NCI-H2227 treated with DMSO at 0.1 percent for 48 hours (cell line): ENCODE measurements around the gene PIK3R5.

Source experiments
- DNase-seq: peaks from one replicate; lab custom pipeline; 2025; lab: John Stamatoyannopoulos, UW

PIK3R5 gene

DNA sequence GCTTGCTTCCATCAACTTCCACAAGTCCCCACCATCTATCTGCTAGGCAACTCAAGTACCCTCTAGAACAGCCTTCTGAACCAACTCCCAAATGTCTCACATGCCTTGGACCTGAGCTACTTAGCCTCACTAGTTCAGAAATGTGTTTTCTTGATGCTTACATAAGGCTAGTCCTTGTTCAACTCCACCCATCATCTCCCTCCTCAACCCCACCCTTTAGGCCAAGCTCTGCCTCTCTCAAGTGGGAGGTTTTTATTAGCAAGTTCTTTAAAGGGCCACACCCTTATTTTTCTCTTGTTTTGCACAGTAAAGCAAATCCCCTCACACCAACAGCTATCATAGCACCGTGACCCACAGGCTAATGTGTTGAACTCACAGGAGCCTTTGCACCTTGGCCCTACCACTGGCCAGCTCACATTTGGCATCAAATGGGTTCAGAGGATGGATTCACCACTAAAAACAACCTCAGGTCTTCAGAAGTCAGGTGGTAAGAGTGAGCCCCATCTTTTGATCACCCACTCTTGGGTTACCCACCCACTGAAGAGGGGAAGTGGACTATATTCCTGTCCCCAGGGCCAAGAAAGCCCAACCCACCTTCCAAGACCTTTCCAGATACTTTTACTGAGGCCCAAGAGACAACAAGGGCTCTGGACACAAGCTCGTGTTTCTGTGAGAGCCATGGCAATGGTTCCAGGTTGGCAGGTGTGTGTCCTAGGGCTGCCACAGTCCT lies 12.2 kb downstream of the PIK3R5 start:
- no peak for DNase-seq

DNA sequence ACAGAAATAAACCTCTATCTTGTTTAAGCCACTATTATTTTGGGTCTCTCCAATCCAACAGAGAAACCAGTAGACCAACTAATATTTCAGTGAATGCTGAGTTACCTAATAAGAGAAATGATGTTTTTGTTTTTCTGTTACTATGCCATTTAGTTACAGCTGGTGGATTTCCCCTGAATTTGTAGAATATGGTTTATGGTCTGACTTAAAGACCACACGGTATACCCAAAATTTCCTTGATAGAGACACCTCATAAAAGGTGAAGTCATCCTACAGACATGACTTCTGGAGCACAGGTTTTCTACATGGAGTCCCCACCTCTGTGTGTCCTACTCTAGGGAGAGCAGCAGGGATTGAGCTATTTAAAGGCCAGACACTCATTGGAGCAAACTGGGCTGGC lies 13.3 kb downstream of the PIK3R5 start:
- no peak for DNase-seq

DNA sequence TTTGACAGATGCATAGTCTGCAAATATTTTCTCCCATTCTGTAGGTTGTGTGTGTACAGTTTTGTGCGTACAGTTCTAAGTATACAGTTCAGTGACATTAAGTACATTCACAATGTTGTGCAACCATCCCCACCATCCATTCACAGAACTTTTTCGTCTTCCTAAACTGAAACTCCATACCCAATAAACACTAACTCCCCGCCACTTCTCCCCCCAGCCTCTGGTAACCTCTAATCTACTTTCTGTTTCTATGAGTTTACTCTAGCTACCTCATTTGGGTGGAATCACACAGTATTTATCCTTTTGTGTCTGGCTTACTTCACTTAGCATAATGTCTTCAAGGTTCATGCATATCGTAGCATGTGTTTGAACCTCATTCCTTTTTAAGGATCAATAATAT lies 14.3 kb downstream of the PIK3R5 start:
- no peak for DNase-seq

DNA sequence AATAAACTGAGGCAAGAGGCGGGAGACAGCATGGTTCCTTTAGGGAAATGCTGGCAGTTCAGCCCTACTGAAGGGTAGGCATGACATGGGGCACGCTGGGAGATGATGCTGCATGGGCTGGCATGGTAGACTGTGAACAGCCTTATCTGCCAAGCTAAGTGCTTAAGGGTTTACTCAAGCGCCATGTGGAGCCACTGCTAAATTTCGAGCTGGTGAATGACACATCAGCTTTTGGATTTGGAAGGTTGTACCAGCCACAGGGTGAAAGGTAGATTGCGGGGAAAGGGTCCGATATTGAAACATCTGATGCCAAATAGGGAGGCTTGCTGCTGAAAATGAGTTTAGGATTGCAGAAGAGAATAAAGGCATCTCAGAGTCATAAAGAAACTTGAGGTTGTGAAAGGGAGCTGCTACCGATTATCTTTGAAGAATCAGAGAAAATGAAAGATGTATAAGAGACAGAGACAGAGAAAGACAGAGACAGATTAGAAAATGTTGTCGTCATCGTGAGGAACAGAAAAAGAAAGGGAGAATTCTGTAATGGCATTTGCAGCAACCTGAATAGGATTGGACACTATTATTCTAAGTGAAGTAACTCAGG lies 16.3 kb downstream of the PIK3R5 start:
- no peak for DNase-seq

DNA sequence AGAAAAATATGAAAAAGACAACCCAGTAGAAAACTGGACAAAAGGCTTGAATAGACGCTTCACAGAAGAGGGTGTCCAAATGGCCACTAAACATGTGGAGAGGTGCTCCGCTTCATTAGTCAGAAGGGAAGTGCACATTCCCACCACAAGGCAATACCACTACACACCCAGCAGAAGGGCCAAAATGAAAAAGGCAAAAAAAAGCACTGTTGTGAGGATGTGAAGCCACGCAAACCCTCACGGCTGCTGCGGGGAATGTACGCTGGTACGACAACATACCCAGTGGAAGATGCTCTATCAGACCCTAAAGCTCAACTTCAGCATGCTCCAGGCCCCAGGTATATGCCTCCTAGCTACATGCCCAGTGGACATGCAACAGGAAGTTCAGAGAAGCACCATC lies 17.0 kb downstream of the PIK3R5 start:
- no peak for DNase-seq

DNA sequence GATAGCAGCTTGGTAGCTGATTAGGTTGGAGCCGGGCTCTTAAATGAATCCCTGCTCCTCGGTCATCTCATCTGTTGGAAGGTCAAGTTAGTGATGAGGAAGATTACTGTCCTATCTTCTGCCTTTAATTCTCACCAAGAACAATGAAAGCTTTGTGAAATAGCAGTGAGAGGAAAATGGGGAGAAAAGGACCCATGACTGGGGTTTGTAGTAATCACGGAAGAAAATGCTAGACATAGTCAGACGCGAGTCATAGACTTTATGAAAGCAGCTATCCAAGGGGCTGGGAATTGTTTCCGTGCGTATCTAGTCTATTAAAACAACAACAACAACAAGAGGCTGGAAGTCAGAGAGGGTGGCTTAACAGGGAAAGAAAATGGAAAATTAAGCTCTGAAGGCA lies 18.3 kb downstream of the PIK3R5 start:
- DNase-seq = no peak

DNA sequence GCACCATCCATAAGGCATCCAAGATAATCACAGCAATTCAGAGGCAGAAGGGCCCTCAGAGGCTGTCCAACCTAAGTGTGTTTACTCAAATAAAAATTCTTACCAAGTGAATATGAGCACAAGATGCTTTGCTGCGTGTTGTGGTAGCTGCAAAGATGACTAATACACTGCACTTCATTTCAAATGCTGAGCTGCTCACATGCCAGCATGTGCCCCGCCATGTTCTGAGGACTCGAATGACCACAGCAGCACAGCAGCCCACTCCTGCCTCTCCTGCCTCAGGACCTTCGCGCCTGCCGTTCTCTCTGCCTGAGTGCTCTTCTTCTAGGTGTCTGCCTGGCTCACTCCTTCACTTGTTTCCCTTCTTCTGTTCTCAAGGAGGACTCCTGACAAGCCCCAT lies 19.0 kb downstream of the PIK3R5 start:
- DNase-seq = no peak

DNA sequence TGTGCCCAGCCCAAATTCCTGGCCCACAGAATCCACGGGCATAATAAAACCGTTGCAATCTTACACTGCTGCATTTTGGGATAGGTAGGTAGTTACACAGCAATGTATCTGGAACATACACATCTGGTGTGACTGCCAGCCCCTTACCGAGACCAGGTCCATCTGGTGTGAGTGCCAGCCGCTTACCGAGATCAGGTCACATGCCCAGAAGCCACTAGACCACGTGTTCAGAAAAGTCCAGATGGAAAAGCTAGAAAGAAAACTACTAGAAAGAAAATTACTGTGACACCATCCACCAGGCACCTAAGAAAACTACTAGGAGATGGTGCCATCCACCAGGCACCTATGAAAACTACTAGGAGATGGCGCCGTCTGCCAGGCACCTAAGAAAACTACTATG lies 19.4 kb downstream of the PIK3R5 start:
- no peak for DNase-seq

DNA sequence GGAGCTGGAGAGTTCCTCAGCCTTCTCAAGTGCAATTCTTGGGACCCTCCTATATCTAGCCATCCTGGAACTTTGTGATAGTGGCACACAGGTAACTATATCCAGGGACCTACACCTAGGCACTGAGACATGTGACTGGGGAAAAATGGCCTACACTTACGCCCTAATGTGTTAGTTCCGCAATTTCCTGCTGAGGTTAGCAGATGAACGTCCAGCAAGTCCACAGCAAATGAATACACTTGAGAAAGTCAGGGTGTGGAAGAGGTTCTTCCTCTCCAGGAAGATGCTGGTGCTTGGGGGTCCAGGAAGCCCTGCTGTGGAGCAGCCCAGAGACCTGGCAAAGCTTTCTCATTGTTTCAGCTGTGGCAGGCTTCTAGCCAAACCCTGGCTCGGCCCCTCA lies 20.8 kb downstream of the PIK3R5 start:
- no peak for DNase-seq

DNA sequence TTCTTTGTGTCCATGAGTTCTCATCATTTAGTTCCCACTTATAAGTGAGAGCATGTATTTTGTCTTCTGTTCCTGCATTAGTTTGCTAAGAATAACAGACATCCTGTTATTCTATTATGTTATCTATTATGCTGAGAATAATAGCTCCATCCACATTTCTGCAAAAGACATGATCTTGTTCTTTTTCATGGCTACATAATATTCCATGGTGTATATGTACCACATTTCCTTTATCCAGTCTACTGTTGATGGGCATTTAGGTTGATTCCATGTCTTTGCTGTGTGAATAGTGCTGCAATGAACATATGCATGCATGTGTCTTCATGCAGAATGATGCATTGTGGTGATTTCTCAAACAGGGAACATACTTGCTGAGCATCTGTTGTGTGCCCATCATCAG lies 21.4 kb downstream of the PIK3R5 start:
- no peak for DNase-seq

DNA sequence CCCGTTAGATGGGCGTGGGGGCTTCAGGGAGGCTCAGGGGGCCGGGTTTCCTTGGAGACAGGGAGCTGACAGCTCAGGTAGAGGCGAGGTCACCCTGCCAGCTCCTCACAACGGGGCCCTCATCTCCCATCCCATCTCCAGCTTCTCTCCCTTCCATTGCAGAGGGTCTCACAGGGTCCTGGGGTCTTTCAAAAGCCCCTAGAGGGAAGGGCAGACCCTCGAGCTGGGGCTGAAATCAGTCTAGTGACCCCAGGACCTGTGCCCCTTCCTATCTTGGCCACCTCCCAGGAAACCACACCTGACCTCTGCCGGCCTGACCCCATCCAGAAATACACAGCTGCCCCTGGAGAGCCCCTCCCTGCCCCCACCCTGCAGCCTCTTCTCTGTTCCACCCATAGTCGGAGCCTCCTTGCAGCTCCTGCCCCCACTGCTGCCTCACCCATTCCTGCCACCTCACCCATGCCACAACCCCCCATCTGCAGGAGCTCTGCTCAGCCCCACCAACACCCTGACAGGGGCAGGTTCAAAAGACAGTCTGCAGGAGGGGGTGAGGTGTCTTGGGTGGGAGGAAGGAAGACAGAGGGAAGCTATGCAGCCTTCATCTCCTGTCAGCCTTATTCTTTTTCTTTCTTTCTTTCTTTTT lies 23.4 kb downstream of the PIK3R5 start:
- no peak for DNase-seq

DNA sequence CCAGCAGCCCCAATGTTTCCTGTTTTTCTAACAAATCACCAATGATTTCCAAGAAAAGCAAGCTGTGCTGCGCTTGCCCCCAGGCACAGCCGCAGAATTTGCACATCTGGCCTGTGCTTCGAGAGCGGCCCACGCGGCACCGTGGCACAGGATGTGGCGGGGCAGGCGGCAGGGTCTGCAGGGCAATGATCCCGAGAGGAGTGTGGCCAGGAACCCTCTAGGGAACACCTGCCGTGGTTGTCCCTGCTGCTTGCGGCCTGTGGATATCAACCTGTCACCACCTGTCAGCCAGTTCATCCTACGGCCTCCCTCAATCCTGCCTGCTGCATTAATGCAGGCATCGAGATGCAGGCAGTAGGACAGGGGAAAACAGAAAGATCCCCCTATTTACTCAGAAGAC lies 24.0 kb downstream of the PIK3R5 start:
- DNase-seq = no peak

DNA sequence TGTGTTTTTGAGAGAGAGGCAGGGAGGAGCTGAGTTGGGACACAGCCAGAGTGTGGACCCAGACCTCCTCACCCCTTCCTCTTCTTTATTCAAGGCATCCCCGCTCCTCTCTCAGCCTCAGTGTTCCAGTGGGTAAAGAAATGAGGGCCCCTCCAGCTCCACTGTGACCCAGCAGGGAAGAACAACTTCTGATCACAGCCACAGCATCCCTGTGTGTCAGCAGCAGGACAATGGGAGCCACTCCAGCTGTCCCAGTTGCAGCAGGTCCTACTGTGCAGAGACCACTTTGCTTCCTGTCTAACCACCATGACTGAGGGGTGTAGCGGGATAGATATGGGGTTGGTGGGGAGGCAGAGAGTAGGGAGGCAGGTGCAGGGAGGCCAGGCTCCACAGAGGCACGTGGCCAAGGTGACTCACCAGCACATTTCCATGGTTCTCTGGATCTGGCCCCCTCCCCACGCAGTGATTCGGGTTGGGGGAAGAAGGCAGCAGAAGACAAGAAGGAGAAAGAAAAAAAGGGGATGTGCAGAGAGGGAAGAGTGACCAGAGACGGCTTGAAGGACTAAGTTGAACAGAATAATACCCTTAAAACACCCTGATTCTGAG lies 24.5 kb downstream of the PIK3R5 start:
- no peak for DNase-seq

DNA sequence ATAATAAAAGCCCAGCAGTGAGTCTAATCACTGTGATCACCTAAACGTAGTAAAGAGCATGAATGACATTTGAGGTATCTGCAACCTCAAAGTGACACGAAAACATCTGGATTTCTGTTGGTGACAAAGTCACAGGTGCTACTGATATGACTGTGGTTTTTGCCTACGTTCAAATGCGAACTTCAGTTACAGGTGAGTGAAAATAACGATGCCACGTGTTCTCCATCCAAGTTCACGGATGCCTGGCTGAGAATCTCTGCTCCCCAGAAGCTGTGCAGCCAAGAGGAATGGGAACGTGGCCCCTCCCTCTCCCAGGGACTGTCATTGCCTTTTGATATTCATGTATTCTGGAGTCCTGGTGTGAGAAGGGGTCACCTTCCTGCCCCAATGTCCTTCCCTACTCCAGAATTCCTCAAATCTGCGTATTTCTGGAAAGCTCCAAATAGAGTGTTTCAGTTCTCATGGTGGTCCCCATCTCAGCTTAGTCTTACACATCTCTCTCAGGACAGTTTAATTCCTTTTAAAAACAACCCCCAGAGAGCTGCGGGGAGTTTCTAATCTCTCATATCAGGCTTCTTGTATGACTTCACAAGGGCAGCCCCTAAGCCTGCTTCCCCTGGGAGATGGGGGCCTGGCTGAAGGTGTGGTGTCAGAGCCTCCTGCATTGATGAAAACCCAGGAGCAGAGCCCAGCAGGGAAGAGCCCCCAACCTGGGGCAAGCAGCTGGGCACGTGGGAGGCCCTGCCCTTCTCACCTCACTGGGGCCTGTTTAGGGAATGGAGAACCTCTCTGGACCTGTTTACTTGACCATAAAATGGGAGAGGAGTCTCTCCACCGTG lies 25.8 kb downstream of the PIK3R5 start:
- no peak for DNase-seq

DNA sequence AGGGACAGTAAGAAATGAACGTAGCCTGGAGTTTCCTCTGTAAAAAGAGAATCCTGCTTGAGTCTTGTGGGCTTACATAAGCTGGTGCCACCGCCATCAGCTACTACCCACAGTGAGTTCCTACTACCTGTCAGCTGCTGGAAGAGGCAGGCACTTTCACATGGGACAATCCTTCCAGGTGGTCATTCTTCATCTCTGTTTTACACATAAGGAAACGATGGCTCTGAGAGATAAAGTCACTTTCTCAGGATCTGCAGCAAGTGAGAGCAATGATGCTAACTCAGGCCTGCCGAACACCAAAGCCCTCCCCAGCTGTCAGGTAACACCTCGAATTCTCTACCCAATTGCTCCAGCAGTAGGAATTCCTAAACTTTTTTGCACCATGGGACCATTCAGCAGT lies 26.6 kb downstream of the PIK3R5 start:
- DNase-seq = no peak

DNA sequence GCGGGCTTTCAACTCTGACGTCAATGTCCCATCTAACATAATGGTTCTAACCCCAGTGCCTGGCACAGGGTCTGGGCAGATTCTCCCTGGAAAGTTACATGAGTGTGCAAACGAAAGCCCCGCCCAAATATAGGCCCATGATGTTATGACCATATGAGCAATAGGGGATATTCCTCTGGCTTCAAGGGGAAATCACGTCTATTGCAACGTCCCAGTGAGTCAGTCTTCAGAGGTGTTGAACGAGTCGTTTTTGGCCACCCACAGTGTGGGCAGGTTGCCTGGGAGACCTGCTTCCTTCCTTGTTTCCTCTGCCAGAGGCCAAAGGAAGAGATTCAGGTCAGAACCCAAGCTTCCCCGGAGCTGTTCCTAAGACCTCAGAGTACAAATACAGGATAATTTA lies 30.3 kb downstream of the PIK3R5 start:
- no peak for DNase-seq

DNA sequence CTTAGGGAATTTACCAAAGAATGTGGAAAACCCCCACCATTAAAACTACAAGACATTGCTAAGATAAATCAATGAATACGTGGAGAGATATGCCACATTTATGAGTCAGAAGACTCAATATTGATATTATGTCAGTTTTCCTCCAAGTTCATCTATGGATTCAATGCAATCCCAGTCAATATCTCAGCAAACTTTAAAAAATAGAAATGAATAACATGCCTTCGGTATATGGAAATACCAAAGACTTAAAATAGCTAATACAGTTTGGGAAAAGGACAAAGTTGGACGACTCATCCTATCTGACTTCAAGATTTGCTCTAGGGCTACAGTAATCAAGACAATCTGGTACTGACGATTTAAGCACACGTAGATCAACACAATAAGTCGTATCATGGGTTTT lies 31.2 kb downstream of the PIK3R5 start:
- no peak for DNase-seq

DNA sequence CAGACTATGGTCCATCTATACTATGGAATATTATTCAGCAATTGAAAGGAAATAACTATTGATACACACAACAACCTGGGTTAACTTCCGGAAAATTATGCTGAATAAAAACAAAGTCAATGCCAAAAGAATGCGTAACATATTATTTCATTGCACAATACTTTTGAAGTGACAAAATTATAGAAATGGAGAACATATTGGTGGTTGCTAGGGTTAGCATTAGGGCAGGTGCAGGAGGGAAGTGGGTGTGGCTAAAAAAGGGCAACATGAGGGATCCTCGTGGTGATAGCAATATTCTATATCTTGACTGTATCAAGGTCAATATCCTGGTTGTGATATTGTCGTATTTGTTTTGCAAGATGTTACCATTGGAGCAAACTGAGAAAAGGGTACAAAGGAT lies 34.9 kb downstream of the PIK3R5 start:
- no peak for DNase-seq

DNA sequence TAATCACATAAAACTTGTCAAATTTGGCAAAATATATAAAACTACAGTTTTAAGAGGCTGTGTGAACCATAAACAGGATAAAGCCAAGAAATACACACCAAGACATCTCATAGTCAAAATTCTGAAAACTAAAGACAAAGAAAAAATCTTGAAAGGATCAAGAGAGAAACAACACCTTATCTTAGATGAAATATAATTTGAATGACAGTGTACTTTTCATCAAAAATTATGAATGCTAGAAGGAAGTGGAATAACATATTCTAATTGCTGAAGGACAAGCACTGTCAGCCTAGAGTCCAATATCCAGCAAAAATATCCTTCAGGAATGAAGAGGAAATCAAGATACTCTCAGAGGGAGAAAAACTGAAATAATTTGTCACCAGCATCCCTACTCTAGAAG lies 37.2 kb downstream of the PIK3R5 start:
- DNase-seq = no peak

DNA sequence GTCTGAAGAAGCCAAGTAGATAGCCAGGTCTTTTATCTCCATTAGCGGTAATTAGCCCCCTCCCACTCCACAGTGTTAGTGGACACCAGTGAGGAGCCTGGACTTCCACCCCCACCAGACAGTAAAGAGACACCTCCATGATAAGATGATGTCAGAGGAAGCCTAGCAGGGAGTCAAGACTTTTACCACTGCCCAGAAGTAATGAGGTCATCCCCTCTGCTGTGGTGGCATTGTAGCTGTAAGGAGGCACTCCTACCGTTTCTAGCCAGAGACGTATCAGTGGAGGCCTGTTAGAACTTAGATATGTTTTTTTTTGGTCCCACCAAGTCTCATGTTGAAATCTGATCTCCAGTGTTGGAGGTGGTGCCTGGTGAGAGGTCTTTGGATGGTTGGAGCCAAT lies 38.1 kb downstream of the PIK3R5 start:
- DNase-seq = no peak

DNA sequence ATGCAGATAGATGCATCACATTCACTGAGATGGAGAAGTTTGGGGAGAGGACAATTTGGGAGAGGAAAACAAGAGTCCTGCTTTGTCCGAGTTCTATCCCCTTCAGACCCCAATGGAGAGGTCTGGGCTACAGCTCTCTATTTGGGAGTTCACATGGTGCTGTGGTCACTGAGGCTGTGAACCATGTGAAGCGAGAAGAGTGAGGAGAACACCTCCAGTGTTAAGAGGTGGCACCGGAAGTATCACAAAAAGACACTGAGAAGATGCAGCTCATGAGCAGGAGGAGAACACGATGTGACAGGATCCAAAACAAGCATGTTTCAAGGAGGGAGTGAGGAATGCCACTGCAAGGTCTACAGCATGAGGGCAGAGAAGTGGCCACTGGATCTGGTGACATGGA lies 39.7 kb downstream of the PIK3R5 start:
- no peak for DNase-seq

DNA sequence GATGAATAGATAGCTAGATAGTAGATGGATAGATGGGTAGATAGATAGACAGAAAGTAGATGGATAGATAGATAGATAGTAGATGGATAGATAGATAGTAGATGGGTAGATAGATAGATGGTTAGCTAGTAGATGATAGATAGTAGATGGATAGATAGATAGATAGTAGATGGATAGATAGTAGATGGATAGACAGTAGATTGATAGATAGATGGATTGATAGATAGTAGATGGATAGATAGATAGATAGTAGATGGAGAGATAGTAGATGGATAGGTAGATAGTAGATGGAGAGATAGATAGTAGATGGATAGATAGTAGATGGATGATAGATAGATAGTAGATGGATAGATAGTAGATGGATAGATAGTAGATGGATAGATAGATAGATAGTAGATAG lies 40.4 kb downstream of the PIK3R5 start:
- no peak for DNase-seq
